H9 (cell line): ENCODE measurements around the gene HTR1B. TPM values are rescaled to one million over a fixed set of nuclear protein-coding genes. Genes with fewer than 3 reads are reported as not detected.

Source experiments
- DNase-seq: peaks from one replicate; pipeline ENCODE4 v3.0.0-alpha.2; 2017
- H2AFZ ChIP-seq: one replicate; pipeline ENCODE4 v1.6.1; 2013; ENCODE audit warnings: mild to moderate bottlenecking, low read length, control low read depth, moderate library complexity
- H2AK5ac ChIP-seq: 2 replicates; pipeline ENCODE4 v1.6.1; 2013; ENCODE audit warnings: low read length, control low read depth, mixed read lengths; ENCODE audit not compliant: insufficient read length
- H2BK120ac ChIP-seq: one replicate; pipeline ENCODE4 v1.6.1; 2013; ENCODE audit warnings: low read depth, mild to moderate bottlenecking, low read length, control low read depth, inconsistent platforms; ENCODE audit not compliant: poor library complexity, severe bottlenecking
- H2BK12ac ChIP-seq: 2 replicates; pipeline ENCODE4 v1.6.1; 2013; ENCODE audit warnings: low read length, control low read depth, mixed read lengths, low read depth; ENCODE audit not compliant: insufficient read length
- H2BK15ac ChIP-seq: 2 replicates; pipeline ENCODE4 v1.6.1; 2013; ENCODE audit warnings: low read depth, low read length, control low read depth
- H2BK20ac ChIP-seq: one replicate; pipeline ENCODE4 v1.6.1; 2013; ENCODE audit warnings: low read depth, mild to moderate bottlenecking, low read length, control low read depth, inconsistent platforms; ENCODE audit not compliant: poor library complexity, severe bottlenecking
- H2BK5ac ChIP-seq: 2 replicates; pipeline ENCODE4 v1.6.1; 2013; ENCODE audit warnings: low read length, control low read depth, mixed read lengths; ENCODE audit not compliant: insufficient read length
- H3K14ac ChIP-seq: 2 replicates; pipeline ENCODE4 v1.6.1; 2013; ENCODE audit warnings: low read length, control low read depth; ENCODE audit not compliant: insufficient read depth
- H3K18ac ChIP-seq: 2 replicates; pipeline ENCODE4 v1.6.1; 2013; ENCODE audit warnings: low read depth, mild to moderate bottlenecking, mixed read lengths, low read length, control low read depth; ENCODE audit not compliant: insufficient read length
- H3K23ac ChIP-seq: 2 replicates; pipeline ENCODE4 v1.6.1; 2013; ENCODE audit warnings: low read length, control low read depth, mixed read lengths, low read depth; ENCODE audit not compliant: insufficient read length
- H3K23me2 ChIP-seq: 2 replicates; pipeline ENCODE4 v1.6.1; 2013; ENCODE audit warnings: low read depth, mild to moderate bottlenecking, mixed read lengths, low read length, control low read depth; ENCODE audit not compliant: insufficient read length, poor library complexity, severe bottlenecking
- H3K27ac ChIP-seq: 2 replicates; pipeline ENCODE4 v1.5.1; 2013; ENCODE audit warnings: low read length, control low read depth, mixed read lengths, low read depth; ENCODE audit not compliant: insufficient read length
- H3K27me3 ChIP-seq: 2 replicates; pipeline ENCODE4 v1.6.1; 2013; ENCODE audit warnings: low read length, control low read depth, inconsistent platforms; ENCODE audit not compliant: insufficient read depth
- H3K4ac ChIP-seq: 2 replicates; pipeline ENCODE4 v1.6.1; 2013; ENCODE audit warnings: low read depth, mild to moderate bottlenecking, control low read depth, inconsistent platforms, low read length, moderate library complexity
- H3K4me1 ChIP-seq: 2 replicates; pipeline ENCODE4 v1.6.1; 2013; ENCODE audit warnings: low read length, control low read depth, inconsistent platforms; ENCODE audit not compliant: insufficient read depth
- H3K4me2 ChIP-seq: 2 replicates; pipeline ENCODE4 v1.6.1; 2013; ENCODE audit warnings: low read length, control low read depth, mixed read lengths; ENCODE audit not compliant: insufficient read length, insufficient read depth
- H3K56ac ChIP-seq: 2 replicates; pipeline ENCODE4 v1.6.1; 2013; ENCODE audit warnings: low read depth, mild to moderate bottlenecking, mixed read lengths, low read length, control low read depth; ENCODE audit not compliant: insufficient read length
- H3K79me1 ChIP-seq: 2 replicates; pipeline ENCODE4 v1.6.1; 2013; ENCODE audit warnings: low read depth, mild to moderate bottlenecking, moderate library complexity, low read length, control low read depth, inconsistent platforms; ENCODE audit not compliant: insufficient read depth, poor library complexity, severe bottlenecking
- H3K79me2 ChIP-seq: 2 replicates; pipeline ENCODE4 v1.6.1; 2013; ENCODE audit warnings: low read length, control low read depth, inconsistent platforms; ENCODE audit not compliant: insufficient read depth
- H3K9ac ChIP-seq: 2 replicates; pipeline ENCODE4 v1.6.1; 2013; ENCODE audit warnings: low read length, control low read depth, mixed read lengths; ENCODE audit not compliant: insufficient read length; ENCODE audit errors: extremely low read depth
- H3K9me3 ChIP-seq: one replicate; pipeline ENCODE4 v1.6.1; 2013; ENCODE audit warnings: low read depth, low read length, inconsistent platforms; ENCODE audit not compliant: control insufficient read depth
- H3T11ph ChIP-seq: one replicate; pipeline ENCODE4 v1.6.1; 2013; ENCODE audit warnings: mild to moderate bottlenecking, low read length, control low read depth, inconsistent platforms
- H4K20me1 ChIP-seq: one replicate; pipeline ENCODE4 v1.6.1; 2013; ENCODE audit not compliant: control insufficient read depth, insufficient read length, insufficient read depth
- H4K5ac ChIP-seq: 2 replicates; pipeline ENCODE4 v1.6.1; 2013; ENCODE audit warnings: low read depth, mild to moderate bottlenecking, mixed read lengths, low read length, control low read depth; ENCODE audit not compliant: insufficient read length
- H4K8ac ChIP-seq: replicated peaks from 2 replicates; pipeline ENCODE4 v1.6.1; 2013; ENCODE audit warnings: low read length, control low read depth, mixed read lengths, low read depth; ENCODE audit not compliant: insufficient read length
- H4K91ac ChIP-seq: 2 replicates; pipeline ENCODE4 v1.6.1; 2013; ENCODE audit warnings: low read depth, mild to moderate bottlenecking, moderate library complexity, mixed read lengths, low read length, control low read depth; ENCODE audit not compliant: insufficient read length
- H3K27ac Mint-ChIP-seq, 3 experiments: 2 replicates in 2 of 3; 3 replicates in 1 of 3; pipeline ENCODE4 v1.8.0; 2020 to 2021; ENCODE audit warnings: mixed read lengths in 3 of 3, mild to moderate bottlenecking in 1 of 3, moderate library complexity in 1 of 3
- H3K27me3 Mint-ChIP-seq: 2 replicates; pipeline ENCODE4 v1.8.0; 2021; ENCODE audit warnings: low read depth, mild to moderate bottlenecking, moderate library complexity, mixed read lengths
- H3K36me3 Mint-ChIP-seq, 3 experiments: 2 replicates in 2 of 3; 3 replicates in 1 of 3; pipeline ENCODE4 v1.8.0; 2020 to 2021; ENCODE audit warnings: low read depth in 3 of 3, mixed read lengths in 3 of 3; ENCODE audit not compliant: insufficient read depth in 1 of 3
- H3K4me1 Mint-ChIP-seq, 2 experiments: 2 replicates each; pipeline ENCODE4 v1.8.0; 2020; ENCODE audit warnings: mixed read lengths in 2 of 2
- H3K4me3 Mint-ChIP-seq, 2 experiments: 2 replicates in 1 of 2; 3 replicates in 1 of 2; pipeline ENCODE4 v1.8.0; 2020 to 2021; ENCODE audit warnings: mild to moderate bottlenecking in 2 of 2, mixed read lengths in 2 of 2, moderate library complexity in 1 of 2
- H3K9me3 Mint-ChIP-seq, 2 experiments: 2 replicates in 1 of 2; 3 replicates in 1 of 2; pipeline ENCODE4 v1.8.0; 2020; ENCODE audit warnings: mild to moderate bottlenecking in 2 of 2, mixed read lengths in 2 of 2, moderate library complexity in 1 of 2
- WGBS: extraction: QIAGEN DNeasy Blood & Tissue Kit; methylation state at CpG from one replicate; pipeline ENCODE4 v1.1.7; 2013; ENCODE audit warnings: missing lambda C conversion rate, low lambda C conversion rate, mixed read lengths; ENCODE audit not compliant: insufficient read length; ENCODE audit errors: extremely low coverage; 5-methylcytosine and 5-hydroxymethylcytosine counted together
- total RNA-seq: library from RNA; stranded (reverse); gene quantifications from 2 replicates; pipeline ENCODE4 v1.2.1, GENCODE V29; 2021
- TF ChIP-seq, protein P1 (sequence below): fragments of 200-600 bp; sonication (generic); conservative IDR thresholded peaks from 3 replicates; pipeline ENCODE4 v1.8.0; 2021; ENCODE audit warnings: antibody characterized with exemption, mild to moderate bottlenecking

HTR1B gene
- total RNA-seq, 1 experiment from 2014 or later = 0.83 TPM

DNA sequence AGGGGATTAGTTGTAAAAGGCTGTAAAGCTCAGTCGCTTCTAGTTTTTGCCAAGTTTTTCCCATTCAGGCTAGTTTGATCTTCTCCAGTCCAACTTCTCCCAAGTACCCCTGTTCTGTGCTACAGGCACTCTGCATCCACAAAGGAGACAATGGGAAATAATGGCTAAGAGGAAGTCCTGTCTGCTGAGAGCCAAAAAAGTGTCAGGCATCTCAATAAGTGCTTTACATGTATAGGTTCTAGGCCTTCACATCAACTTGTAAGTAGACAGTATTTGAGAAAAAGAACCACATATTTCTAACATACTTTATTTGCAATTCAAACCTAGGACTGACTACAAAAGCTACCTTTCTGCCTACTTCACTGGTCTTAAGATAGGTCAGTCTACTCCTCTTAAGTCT is 4.9 kb downstream of the HTR1B start:
- TF ChIP-seq, protein P1, sequence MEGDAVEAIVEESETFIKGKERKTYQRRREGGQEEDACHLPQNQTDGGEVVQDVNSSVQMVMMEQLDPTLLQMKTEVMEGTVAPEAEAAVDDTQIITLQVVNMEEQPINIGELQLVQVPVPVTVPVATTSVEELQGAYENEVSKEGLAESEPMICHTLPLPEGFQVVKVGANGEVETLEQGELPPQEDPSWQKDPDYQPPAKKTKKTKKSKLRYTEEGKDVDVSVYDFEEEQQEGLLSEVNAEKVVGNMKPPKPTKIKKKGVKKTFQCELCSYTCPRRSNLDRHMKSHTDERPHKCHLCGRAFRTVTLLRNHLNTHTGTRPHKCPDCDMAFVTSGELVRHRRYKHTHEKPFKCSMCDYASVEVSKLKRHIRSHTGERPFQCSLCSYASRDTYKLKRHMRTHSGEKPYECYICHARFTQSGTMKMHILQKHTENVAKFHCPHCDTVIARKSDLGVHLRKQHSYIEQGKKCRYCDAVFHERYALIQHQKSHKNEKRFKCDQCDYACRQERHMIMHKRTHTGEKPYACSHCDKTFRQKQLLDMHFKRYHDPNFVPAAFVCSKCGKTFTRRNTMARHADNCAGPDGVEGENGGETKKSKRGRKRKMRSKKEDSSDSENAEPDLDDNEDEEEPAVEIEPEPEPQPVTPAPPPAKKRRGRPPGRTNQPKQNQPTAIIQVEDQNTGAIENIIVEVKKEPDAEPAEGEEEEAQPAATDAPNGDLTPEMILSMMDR = no peak
- no peak overlapping the region for H2AFZ ChIP-seq

More for the DNA sequence above, 4.9 kb downstream of the HTR1B start:
- no peak for DNase-seq
- Histone ChIP-seq H2BK20ac (no peak overlapping the region), H3K56ac (no peak overlapping the region), H4K5ac (no peak overlapping the region), H2AK5ac (no peak overlapping the region), H2BK15ac (no peak overlapping the region), H4K20me1 (no peaks in the 10 kb centered on the region), H3K23ac (no peak overlapping the region), H3K4me1 (peaks cover 6% of the 10 kb centered on the region; the same call in 1 of the 2 replicates), H2BK120ac (no peak overlapping the region), H3K9ac (no peak overlapping the region), H2BK12ac (no peak overlapping the region), H3K27me3 (peaks cover 5% of the 10 kb centered on the region; the same call in 1 of the 2 replicates), H2BK5ac (no peak overlapping the region), H3T11ph (no peak overlapping the region), H3K18ac (no peak overlapping the region), H3K14ac (no peak overlapping the region), H3K79me2 (no peaks in the 10 kb centered on the region), H3K79me1 (no peaks in the 10 kb centered on the region), H3K27ac (no peak overlapping the region), H4K91ac (no peak overlapping the region), H4K8ac (no peak overlapping the region), H3K9me3 (no peaks in the 10 kb centered on the region), H3K4ac (no peak overlapping the region), H3K23me2 (peaks cover 12% of the 10 kb centered on the region), H3K4me2 (no peak overlapping the region)
- Mint-ChIP-seq H3K27me3 (peaks cover 20% of the 10 kb centered on the region), H3K4me3 (no peak overlapping the region), H3K9me3 (peaks cover 0 to 3% of the 10 kb centered on the region in 2 experiments; a peak in 1 of 5 replicates), H3K4me1 (peaks cover 47 to 56% of the 10 kb centered on the region in 2 experiments), H3K27ac (no peak overlapping the region), H3K36me3 (no peaks in the 10 kb centered on the region)
- WGBS = no CpG with 5 or more reads among the region's 1 CpG
